Cardiac septum (tissue), 1 donor: ENCODE results near the gene TRPC4AP. TPM values are rescaled to one million over a fixed set of nuclear protein-coding genes. Genes with fewer than 3 reads are reported as not detected.

Source experiments
- DNase-seq: peaks from one replicate; pipeline ENCODE4 v3.0.0-alpha.2; 2020; ENCODE audit warnings: low spot score
- intact Hi-C: fragments of 100-400 bp; cut with DNase I; formaldehyde crosslinking; loops from one replicate; pipeline ENCODE4 v1.14.0; 2022
- total RNA-seq: library from RNA; stranded (reverse); fragmentation: NEBNext Ultra II Directional; extraction: Animal tissue kit (Norgen Biotek cat#: 25700); gene quantifications from one replicate; pipeline ENCODE4 v1.2.1, GENCODE V29; 2021
- donor health status: DM: no; HTN: no; CAD: no.

The TRPC4AP gene
- total RNA-seq, 1 donor from 2014 or later, result 34.9 TPM

GRCh38 chr20:34994509-34995131 is 98.0 kb downstream of the TRPC4AP start:
- intact Hi-C loops, result no loop called here

GRCh38 chr20:34993941-34994508 is 98.6 kb downstream of the TRPC4AP start:
- DNase-seq, result no peak
- intact Hi-C loops, result no loop called here

More at GRCh38 chr20:34994509-34995131, 98.0 kb downstream of the TRPC4AP start:
- DNase-seq, result no peak

DNA sequence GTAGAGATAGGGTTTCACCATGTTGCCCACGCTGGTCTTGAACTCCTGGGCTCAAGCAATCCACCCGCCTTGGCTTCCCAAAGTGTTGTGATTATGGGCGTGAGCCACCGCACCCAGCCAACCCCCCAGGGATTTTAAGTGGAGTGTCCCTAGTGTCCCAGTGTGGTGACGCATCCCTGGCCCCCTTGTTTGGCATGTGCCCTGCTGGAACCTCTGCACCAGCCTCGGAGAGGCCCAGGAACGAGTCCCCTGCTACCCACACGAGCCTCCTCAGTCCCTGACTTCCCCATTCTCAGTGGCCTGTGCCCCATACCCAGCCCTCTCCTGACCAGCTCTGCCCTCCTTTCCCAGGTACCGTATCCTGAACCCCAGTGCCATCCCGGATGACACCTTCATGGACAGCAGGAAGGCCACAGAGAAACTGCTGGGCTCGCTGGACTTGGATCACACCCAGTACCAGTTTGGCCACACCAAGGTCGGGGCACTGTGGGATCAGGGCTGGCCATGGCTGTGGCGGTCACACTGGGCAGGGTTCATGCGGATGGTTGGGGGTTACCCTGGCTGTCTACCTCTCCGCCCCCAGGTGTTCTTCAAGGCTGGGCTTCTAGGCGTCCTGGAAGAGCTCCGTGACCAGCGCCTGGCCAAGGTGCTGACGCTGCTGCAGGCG is 99.7 kb downstream of the TRPC4AP start:
- DNase-seq, result no peak
- intact Hi-C loops, result no loop called here

- DNase-seq, result no peak
- intact Hi-C loops, result no loop called here
Observed at GRCh38 chr20:34990661-34991214, 101.9 kb downstream of the TRPC4AP start.

DNA sequence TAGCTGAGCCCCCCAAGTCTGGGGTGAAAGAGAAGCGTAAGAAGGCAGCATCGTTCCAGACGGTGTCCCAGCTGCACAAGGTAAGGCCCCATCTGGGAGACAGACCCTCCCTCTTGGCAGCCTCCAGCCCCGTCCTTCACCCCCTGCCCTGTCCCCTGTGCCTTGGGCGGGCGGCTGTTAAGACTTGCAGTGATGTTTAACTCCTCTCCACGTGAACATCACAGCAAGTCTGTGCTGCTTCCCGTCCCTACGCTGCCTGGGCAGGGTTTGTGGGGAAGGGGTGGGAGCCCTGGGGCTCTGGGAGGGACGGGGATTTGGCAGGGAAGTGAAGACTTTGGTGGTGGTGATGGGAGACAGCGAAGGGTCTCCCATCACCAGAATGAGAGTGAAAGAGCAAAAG is 102.4 kb downstream of the TRPC4AP start:
- no peak for DNase-seq
- intact Hi-C loops, result no loop called here

GRCh38 chr20:34989670-34990069 is 102.9 kb downstream of the TRPC4AP start:
- DNase-seq, result no peak
- intact Hi-C loops, result no loop called here

- intact Hi-C loops, result no loop called here
- no peak for DNase-seq
Observed at GRCh38 chr20:34989118-34989517, 103.5 kb downstream of the TRPC4AP start.

DNA sequence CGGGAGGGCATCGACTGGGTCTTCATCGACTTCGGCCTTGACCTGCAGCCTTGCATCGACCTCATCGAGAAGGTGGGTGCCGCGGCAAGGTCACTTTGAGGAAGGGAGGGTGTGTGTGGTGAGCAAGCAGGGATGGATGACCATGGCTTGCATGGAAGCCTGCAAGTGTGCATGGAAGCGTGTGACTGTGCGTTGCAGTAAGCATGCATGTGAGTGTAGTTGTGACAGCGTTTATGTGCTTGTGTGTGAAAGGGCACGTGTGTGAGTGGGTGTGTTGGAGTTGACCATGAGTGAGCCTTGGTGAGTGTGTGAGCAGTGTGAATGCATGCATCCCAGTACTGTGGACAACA is 104.4 kb downstream of the TRPC4AP start:
- no peak for DNase-seq
- intact Hi-C loops, result no loop called here

DNA sequence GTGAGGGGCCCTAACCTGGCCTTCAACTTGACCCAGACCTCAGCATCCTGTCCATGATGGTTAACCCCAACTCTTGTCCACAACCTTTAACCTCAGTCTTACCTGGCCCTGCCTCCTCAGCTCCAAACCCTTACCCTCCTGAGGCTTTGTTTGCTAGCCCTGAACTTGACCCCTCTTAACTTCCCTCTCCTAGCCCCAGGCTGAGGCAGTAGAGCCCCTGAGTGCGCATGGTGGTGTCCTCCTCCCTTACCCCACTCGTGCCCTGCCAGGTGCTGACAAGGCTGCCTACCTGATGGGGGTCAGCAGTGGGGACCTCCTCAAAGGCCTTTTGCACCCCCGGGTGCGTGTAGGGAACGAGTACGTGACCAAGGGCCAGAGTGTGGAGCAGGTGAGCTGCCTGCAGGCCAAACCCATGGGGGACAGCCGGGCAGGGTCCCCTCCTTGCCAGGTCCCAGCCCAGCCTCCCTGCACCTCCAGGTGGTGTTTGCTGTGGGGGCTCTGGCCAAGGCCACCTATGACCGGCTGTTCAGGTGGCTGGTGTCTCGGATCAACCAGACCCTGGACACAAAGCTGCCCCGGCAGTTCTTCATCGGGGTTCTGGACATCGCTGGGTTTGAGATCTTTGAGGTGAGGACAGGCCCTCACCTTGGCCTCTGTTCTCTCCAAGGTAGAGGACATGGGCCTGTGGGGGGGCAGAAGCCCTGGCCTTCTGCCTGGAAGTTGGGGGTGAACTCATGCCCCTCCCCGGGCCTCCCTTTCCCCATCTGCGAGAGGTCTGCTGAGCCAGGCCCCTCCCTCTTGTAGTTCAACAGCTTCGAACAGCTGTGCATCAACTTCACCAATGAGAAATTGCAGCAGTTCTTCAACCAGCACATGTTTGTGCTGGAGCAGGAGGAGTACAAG is 105.1 kb downstream of the TRPC4AP start:
- DNase-seq, result no peak
- intact Hi-C loops, result no loop called here

GRCh38 chr20:34986311-34987287 is 106.0 kb downstream of the TRPC4AP start:
- intact Hi-C loops, result no loop called here
- DNase-seq, result no peak

- intact Hi-C loops, result no loop called here
- no peak for DNase-seq
Observed at GRCh38 chr20:34985461-34986310, 106.9 kb downstream of the TRPC4AP start.

DNA sequence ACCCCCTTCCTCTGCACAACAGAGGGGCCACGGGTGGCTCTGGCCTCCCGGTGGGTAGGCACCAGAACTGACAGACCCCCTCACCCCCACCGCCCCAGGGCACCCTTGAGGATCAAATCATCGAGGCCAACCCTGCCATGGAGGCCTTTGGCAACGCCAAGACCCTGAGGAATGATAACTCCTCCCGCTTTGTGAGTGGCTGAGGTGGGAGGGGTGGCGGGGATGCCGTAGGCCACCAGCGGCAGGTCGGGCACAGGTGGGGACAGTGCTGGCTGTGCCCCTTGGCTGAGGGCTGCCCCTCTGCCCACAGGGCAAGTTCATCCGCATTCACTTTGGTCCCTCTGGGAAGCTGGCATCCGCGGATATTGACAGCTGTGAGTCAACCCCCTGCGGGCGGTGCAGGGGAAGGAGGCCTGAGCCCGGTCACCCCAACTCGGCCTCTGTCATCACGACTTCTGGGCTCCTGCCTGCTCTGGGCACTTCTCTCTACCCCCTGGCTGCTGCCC is 107.8 kb downstream of the TRPC4AP start:
- DNase-seq, result no peak
- intact Hi-C loops, result no loop called here

DNA sequence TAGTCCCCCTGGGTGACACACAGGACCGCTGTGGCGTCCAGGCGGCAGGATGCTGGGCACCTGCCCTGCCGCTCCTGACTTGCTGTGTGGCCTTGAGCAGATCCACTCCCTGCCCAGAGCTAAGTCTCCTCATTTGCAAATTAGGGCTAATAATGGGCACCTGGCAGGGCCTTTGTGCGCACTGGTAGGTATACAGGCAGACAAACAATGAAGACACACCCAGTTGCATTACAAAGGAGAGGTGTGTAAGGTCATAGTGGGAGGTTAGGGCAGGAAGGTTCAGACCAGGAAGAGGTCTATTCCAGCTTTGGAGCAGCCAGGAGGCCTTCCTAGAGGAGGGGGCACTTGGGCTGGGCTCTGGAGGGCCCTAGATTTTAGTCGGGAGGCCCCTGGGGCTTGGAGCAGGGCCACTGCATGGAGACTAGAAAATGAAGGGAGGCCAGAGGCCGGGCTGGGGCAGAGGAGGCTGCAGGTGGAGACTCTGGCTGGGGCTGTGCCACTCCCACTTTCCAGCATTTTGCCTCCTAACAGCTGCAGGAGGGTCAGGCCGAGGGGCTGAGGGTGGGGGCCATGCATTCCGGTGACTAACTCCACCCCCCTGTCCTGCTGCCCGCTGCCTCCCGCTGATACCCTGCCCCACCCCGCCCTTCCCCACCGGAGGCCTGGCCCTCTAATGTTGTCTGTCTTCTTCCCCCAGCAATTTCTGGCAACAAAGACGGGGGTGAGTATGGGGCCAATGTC is 108.4 kb downstream of the TRPC4AP start:
- intact Hi-C loops, result no loop called here
- no peak for DNase-seq

DNA sequence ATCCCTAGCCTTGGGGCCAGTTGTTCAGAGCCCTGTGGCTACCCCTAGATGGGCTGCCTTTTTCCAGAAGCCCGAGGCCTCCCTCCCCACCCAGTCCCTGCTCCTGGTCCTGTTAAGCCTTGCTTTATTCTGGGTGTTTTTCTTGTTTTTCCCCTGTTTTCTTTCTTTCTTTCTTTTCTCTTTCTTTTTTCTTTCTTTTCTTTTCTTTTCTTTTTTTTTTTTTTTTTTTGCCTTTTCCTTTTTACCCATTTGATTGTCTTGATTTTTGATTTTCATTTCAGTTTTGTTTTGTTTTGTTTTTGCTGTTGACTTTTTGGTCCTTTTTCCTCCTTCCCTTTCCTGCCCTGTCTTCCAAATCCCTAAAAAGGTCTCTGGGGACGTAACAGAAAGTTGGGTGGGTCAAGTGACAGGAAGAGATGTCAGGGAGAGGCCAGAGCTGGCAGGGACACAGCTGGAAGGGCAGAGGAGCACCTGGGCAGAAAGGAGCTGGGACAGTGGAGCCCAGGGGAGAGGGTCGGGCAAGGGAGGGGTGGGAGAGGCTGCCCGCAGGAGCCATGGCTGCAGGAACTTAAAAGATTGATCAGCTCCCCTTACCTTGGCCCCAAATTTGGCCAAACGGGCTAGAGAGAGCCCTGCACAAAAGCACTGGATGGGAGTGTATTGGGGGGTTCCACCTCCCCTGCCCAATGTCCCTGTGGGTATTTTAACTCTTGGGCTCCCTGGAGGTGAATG is 109.4 kb downstream of the TRPC4AP start:
- no peak for DNase-seq
- intact Hi-C loops, result no loop called here

GRCh38 chr20:34982270-34983088 is 110.1 kb downstream of the TRPC4AP start:
- DNase-seq, result no peak
- intact Hi-C loops, result no loop called here
